ENCODE data around the gene LIPJ.

LIPJ gene

GRCh38 chr10:88594482-88594881, 7.9 kb downstream of the LIPJ start:
- DNase-seq (ENCODE audit: low spot score) = no peak
- FAIRE-seq = no peak

- no peak for DNase-seq (ENCODE audit: low spot score)
- no peak for FAIRE-seq
Measured at GRCh38 chr10:88598055-88598454, 11.5 kb downstream of the LIPJ start.

GRCh38 chr10:88608052-88608732, 21.6 kb downstream of the LIPJ start:
- no peak for DNase-seq (ENCODE audit: low spot score)
- no peak for FAIRE-seq

- no peak for DNase-seq (ENCODE audit: low spot score)
- no peak for FAIRE-seq
Measured at GRCh38 chr10:88608780-88609179, 22.2 kb downstream of the LIPJ start.

DNA sequence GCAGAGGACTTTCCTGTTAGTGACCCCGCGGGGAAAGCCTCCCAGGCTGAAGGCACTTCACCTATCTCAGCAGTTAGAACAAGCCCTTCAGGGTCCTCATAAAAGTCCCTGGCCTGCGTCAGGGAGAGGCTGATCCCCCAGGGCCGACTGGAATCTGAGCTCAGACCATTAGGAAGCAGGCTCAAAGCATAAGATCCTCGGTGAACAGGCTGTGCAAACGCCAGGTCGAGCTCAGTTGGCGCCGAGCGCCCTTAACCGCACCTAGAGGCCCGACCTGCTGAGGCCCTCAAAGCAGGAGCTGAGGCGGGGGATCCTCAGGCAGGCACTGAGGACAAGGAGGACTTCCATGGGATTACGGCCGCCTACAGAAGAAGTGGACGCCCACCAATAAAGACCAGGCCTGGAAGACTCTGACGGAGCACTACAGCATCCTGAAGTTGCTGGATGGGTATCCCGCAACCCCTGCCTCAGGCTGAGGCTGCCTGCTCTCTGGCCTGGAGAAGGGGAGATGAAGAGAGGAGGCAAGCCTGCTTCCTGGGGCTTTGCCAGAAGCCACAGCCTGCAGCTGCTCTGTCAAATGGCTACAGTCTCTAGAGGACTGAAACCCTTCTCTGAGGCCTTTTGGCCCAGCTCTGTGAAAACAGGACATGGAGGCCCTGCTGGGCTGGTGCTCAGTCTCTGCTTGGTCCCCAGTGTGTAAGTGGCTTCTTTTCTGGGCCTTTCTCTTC, 29.9 kb downstream of the LIPJ start:
- no peak for FAIRE-seq

DNA sequence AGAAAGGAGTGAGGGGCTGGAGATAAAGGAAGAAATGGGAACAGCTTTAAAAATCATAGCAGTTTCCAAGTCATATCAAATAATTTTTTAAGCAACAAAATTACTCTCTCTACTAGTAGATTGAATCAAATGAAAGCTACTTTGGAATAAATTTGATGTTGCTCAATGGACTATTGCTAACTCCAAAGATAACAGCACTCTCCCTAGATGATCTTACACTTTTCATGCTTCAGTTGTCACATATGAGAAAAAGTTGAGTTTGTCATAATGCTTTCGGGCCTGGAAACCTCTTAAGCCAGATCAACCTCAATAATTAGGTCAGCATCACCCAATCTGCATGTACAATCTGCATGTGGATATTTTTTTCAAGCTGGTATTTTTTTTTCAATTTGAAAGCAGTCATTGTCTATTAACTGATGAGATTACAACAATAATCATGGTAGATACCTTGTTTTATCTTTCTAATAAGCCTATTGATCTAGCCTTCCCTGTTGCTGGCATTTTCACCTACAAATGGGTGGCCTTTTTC, 31.3 kb downstream of the LIPJ start:
- no peak for FAIRE-seq

More for the DNA sequence above, 29.9 kb downstream of the LIPJ start:
- no peak for DNase-seq (ENCODE audit: low spot score)

DNA sequence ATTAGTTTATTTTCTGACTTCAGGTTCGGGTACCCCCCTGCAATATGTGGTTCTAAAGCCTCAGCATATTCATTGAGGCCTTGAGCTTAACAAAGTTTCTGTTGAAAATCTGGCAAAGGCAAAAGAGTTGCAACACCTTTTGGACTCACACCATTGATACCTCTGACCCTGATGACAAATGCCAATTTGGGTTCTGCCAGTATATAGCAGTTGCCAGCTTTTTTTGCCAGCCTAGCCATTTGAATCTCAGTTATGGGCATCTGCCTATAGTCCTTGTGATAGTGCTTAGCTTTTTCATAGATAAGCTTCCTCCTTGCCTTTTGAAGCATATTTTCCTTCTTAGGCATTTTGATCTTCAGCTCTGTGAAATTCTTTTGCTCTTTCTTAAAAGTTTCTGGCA, 31.9 kb downstream of the LIPJ start:
- no peak for DNase-seq (ENCODE audit: low spot score)
- FAIRE-seq = no peak

More for the DNA sequence above, 31.3 kb downstream of the LIPJ start:
- DNase-seq (ENCODE audit: low spot score) = no peak

DNA sequence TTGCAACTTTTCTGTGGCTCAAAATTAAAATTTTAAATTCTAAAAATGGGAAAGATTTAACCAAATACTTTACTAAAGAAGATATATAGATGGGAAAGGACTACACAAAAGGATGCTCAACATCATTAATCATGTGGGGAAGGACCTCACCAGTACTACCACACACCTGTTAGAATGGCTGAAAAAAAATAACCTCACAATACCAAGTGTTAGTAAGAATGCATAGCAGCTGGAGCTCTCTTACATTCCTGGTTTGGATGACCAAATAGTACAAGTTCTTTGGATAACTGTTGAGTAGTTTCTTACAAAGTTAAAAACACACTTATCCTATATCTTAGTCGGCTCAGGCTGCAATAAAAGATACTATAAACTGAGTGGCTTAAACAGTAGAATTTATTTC, 33.9 kb downstream of the LIPJ start:
- FAIRE-seq = no peak
- DNase-seq (ENCODE audit: low spot score) = no peak

DNA sequence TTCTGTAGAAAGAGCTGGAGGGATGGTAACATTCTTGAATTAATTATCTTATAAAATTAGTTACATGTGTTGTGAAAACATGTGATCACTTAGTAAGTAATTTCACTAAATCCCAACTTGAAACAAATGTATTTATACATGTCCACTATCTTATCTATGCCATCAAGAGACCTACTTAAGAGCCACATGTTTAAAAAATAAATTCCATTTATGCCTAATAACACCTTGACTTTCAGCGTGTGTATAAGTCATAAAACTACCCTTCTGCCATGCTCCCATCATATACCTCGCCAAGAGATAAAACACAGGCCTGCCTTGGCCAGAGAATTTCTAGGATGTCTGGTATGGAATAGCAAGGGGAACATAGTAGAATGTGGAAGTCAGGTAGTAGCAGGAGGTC, 37.3 kb downstream of the LIPJ start:
- FAIRE-seq (no peak), DNase-seq (ENCODE audit: low spot score) (no peak)

DNA sequence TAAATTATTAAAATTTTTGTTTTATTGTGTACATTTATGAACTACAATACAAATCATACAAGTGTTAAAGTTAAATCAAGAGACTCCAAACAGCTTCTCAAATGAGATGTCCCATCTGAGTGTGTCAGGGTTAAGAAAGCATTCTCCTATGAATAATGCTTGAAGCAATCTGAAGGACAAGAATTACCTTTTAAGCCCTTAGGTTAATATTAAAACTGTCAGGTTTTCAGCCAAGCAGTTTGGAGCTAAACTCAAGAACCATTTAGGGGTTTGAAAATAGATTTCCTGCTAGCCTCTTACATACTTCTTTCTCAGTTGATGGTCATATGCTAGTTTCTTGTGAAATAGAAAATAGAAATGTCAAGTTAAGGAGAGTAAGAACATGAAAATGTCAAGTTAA, 38.3 kb downstream of the LIPJ start:
- FAIRE-seq (no peak), DNase-seq (ENCODE audit: low spot score) (no peak)

DNA sequence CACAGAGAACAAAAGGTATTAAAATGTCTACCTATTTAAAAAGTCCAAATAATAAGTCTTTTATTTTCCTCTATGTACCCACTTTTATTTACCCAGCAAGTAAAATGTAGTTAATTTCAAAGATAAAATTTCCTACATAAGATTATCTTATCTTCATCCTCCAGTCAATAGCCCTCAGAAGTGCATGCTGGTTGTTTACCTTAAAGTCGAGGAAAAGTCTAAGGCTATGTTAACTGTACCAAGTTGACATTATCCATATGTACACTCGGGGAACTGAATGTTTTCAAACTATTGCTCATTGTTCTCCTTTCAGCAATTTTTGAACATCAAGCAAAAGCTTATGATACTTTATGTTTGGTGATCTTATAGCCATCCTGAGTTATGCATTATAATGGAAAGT, 53.6 kb downstream of the LIPJ start:
- FAIRE-seq (no peak), DNase-seq (ENCODE audit: low spot score) (no peak)

- FAIRE-seq (no peak), DNase-seq (ENCODE audit: low spot score) (no peak)
Measured at GRCh38 chr10:88642209-88642608, 55.6 kb downstream of the LIPJ start.

DNA sequence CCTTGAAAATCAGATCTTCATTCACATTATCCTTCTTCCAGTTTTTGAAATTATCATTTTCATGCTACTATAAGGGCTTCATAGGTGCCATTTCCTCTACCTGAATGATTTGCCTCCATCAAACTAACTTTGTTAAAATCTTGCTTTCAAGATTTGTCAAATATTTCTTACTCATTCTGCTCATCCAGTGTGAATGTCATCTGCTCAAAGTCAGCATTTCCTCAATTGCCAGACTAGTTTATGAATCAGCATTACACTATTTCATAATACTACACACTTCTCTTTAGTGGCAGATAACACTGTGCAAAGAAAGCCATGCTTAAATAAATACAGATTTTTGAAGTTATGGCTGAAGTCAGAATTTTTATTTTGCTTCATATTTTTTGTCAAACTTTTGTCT, 56.4 kb downstream of the LIPJ start:
- no peak for DNase-seq (ENCODE audit: low spot score)
- FAIRE-seq = peak; percentile 61

DNA sequence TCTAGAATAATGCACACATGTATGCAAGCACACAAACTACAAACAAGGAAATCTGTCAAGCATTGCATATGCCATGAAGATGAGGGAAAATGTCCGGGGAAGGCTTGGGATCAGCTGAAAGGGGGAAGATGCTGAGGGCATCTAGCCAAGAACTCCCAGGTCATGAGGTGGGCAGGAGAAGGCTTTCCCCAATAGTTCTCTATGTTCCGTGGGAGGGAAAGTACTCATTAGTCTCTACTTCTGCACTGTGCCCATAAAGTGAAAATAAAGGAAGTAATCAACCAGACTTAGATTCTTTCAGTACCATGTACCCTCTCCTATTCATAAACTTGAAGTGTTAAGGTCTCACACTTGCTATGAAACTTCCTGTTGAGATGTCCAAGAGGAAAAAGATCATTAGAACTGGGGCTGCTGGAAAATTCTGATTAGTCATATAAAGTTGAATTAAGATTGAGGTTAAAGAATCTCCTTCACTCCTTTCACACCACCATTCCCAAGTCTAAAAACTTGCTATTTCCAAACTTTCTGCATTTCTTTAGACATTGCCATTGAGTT, 60.6 kb downstream of the LIPJ start:
- FAIRE-seq = no peak
- no peak for DNase-seq (ENCODE audit: low spot score)

DNA sequence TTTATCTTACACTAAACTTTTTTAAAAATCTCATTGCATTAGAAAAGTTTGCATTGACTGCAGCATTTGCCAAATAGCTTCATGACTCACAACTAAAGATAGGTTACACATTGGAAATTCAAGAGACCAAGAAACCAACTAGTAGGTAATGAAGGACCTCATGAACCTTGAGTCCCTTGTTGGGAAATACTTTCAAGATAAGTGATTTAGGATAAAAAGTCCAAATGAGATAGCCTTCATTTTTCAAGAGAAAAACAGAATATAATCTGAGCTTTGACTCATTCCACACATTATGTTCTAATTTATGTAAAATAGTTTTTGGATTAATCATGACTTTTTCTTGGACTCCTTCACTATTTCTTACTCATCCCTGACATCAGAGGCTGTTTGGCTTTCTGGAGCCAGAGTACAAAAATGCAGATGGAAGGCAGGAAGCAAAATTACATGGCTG, 64.6 kb downstream of the LIPJ start:
- FAIRE-seq (peak; percentile 96), DNase-seq (ENCODE audit: low spot score) (peak; percentile 84)

DNA sequence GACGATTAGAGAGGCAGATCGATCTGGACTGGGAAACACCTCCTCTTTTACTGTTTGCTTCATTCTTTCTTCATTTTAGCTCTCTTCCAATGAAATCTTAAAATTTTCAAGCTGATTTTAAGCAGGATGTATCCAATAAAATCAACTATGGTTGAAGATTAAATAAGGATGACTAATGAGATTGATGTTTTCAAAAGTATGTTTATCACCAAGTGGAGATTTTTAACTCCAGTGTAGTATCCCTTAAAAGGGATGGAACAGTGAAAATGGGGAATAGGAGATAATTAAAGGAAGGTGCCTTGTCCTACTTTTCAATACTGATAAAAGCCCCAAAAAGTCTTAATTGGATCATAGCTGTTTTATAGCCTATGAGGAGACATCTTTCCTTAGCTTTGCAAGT, 66.1 kb downstream of the LIPJ start:
- FAIRE-seq (peak; percentile 54), DNase-seq (ENCODE audit: low spot score) (no peak)

Data from RCC 7860 (cell line).